GM21737 (cell line): ENCODE measurements around the gene COPE.
A peak's percentile ranks its signal among the peaks of the same experiment; 100 is the strongest.
"Not testable (repeated sequence)": the region's sequence is repeated elsewhere in the genome, so short reads cannot be mapped to it uniquely, and the experiment has no call there.

Source experiments
- ATAC-seq: cut with Tn5 transposase; IDR thresholded peaks from one replicate; pipeline ENCODE4 v1.9.1; 2021; ENCODE audit warnings: mild to moderate bottlenecking, moderate library complexity; ENCODE audit not compliant: unreplicated experiment

Gene COPE

GRCh38 chr19:18919086-18919899 lies at the start of gene COPE, which contains the start of gene DDX49:
COPE (minus strand) TSS chr19:18919387; CDS start chr19:18919348, 39 bp downstream.
DDX49 (plus strand) TSS chr19:18919715; CDS start chr19:18919742, 27 bp downstream.
- peak; percentile 86 for ATAC-seq

GRCh38 chr19:18967358-18968146 lies 48.4 kb upstream of the COPE start:
- ATAC-seq, result no peak

GRCh38 chr19:18966307-18966706 lies 47.1 kb upstream of the COPE start:
- no peak for ATAC-seq

- no peak for ATAC-seq
These were observed 44.9 kb upstream of the COPE start for GRCh38 chr19:18964121-18964520.

- no peak for ATAC-seq
These were observed 42.8 kb upstream of the COPE start for GRCh38 chr19:18961767-18962620.

- ATAC-seq, result no peak
These were observed 41.2 kb upstream of the COPE start for GRCh38 chr19:18960370-18960769.

- no peak for ATAC-seq
These were observed 35.9 kb upstream of the COPE start for GRCh38 chr19:18955042-18955441.

GRCh38 chr19:18954094-18954493 lies 34.9 kb upstream of the COPE start:
- ATAC-seq, result no peak

GRCh38 chr19:18952364-18953003 lies 33.3 kb upstream of the COPE start:
- not testable (repeated sequence) for ATAC-seq

- no peak for ATAC-seq
These were observed 32.6 kb upstream of the COPE start for GRCh38 chr19:18951721-18952281.

GRCh38 chr19:18949858-18950257 lies 30.7 kb upstream of the COPE start:
- ATAC-seq, result no peak

- ATAC-seq, result no peak
These were observed 29.8 kb upstream of the COPE start for GRCh38 chr19:18948976-18949356.

GRCh38 chr19:18948075-18948975 lies 29.1 kb upstream of the COPE start:
- ATAC-seq, result no peak

- no peak for ATAC-seq
These were observed 27.7 kb upstream of the COPE start for GRCh38 chr19:18946918-18947317.

- no peak for ATAC-seq
These were observed 27.1 kb upstream of the COPE start for GRCh38 chr19:18946335-18946734.

- no peak for ATAC-seq
These were observed 26.1 kb upstream of the COPE start for GRCh38 chr19:18945297-18945696.

GRCh38 chr19:18943465-18943864 lies 24.3 kb upstream of the COPE start:
- no peak for ATAC-seq

GRCh38 chr19:18942692-18943091 lies 23.5 kb upstream of the COPE start:
- ATAC-seq, result no peak

- ATAC-seq, result no peak
These were observed 22.6 kb upstream of the COPE start for GRCh38 chr19:18941628-18942354.
